Measurements from ENCODE around the gene SPDL1.
"Not testable (repeated sequence)": the region's sequence is repeated elsewhere in the genome, so short reads cannot be mapped to it uniquely, and the experiment has no call there.

Gene SPDL1

GRCh38 chr5:169615561-169615960 is 32.0 kb downstream of the SPDL1 start:
- Histone ChIP-seq H3K27ac (replicated peaks) (no peak overlapping the region), H3K4me3 (replicated peaks; ENCODE audit: insufficient read depth, low read length) (no peak overlapping the region), H3K27me3 (ENCODE audit: insufficient read depth, poor library complexity, severe bottlenecking) (no peaks in the 10 kb centered on the region)
- TF ChIP-seq GABPA (IDR thresholded peaks at IDR 0.05; ENCODE audit: low read depth), result no peak
- no peak for TF ChIP-seq REST (IDR thresholded peaks at IDR 0.05; ENCODE audit: insufficient replicate concordance, low read depth)
- no peak for TF ChIP-seq SPI1 (IDR thresholded peaks at IDR 0.05; ENCODE audit: borderline replicate concordance, low read depth)
- no peak for TF ChIP-seq CTCF (IDR thresholded peaks at IDR 0.05; ENCODE audit: insufficient read depth, low read length)
- TF ChIP-seq POLR2AphosphoS5 (IDR thresholded peaks at IDR 0.05; ENCODE audit: low read depth), result no peak
- DNase-seq (ENCODE audit: low read depth in 1 of 2, low spot score in 1 of 2), result no peak

GRCh38 chr5:169624307-169624706 is 40.7 kb downstream of the SPDL1 start:
- not testable (repeated sequence) for DNase-seq (ENCODE audit: low read depth in 1 of 2, low spot score in 1 of 2); H3K27ac ChIP-seq (replicated peaks); H3K4me3 ChIP-seq (replicated peaks; ENCODE audit: insufficient read depth, low read length); H3K27me3 ChIP-seq (ENCODE audit: insufficient read depth, poor library complexity, severe bottlenecking)

GRCh38 chr5:169626779-169627178 is 43.2 kb downstream of the SPDL1 start:
- Histone ChIP-seq H3K27me3 (ENCODE audit: insufficient read depth, poor library complexity, severe bottlenecking) (no peaks in the 10 kb centered on the region), H3K4me3 (replicated peaks; ENCODE audit: insufficient read depth, low read length) (no peak overlapping the region), H3K27ac (replicated peaks) (no peak overlapping the region)
- no peak for DNase-seq (ENCODE audit: low read depth in 1 of 2, low spot score in 1 of 2)
- no peak for TF ChIP-seq GABPA (IDR thresholded peaks at IDR 0.05; ENCODE audit: low read depth)
- no peak for TF ChIP-seq POLR2AphosphoS5 (IDR thresholded peaks at IDR 0.05; ENCODE audit: low read depth)
- no peak for TF ChIP-seq CTCF (IDR thresholded peaks at IDR 0.05; ENCODE audit: insufficient read depth, low read length)
- no peak for TF ChIP-seq SPI1 (IDR thresholded peaks at IDR 0.05; ENCODE audit: borderline replicate concordance, low read depth)
- TF ChIP-seq REST (IDR thresholded peaks at IDR 0.05; ENCODE audit: insufficient replicate concordance, low read depth), result no peak

GRCh38 chr5:169627551-169627950 is 44.0 kb downstream of the SPDL1 start:
- TF ChIP-seq GABPA (IDR thresholded peaks at IDR 0.05; ENCODE audit: low read depth), result no peak
- TF ChIP-seq SPI1 (IDR thresholded peaks at IDR 0.05; ENCODE audit: borderline replicate concordance, low read depth), result no peak
- TF ChIP-seq CTCF (IDR thresholded peaks at IDR 0.05; ENCODE audit: insufficient read depth, low read length), result no peak
- TF ChIP-seq POLR2AphosphoS5 (IDR thresholded peaks at IDR 0.05; ENCODE audit: low read depth), result no peak
- Histone ChIP-seq H3K27ac (replicated peaks) (no peak overlapping the region), H3K4me3 (replicated peaks; ENCODE audit: insufficient read depth, low read length) (no peak overlapping the region), H3K27me3 (ENCODE audit: insufficient read depth, poor library complexity, severe bottlenecking) (no peaks in the 10 kb centered on the region)
- no peak for DNase-seq (ENCODE audit: low read depth in 1 of 2, low spot score in 1 of 2)
